Measurements from ENCODE around the gene MYMX.
A peak's percentile ranks its signal among the peaks of the same experiment; 100 is the strongest.
"Not testable (repeated sequence)": the region's sequence is repeated elsewhere in the genome, so short reads cannot be mapped to it uniquely, and the experiment has no call there.

The MYMX gene

GRCh38 chr6:44186635-44187025, 30.1 kb upstream of the MYMX start:
- no peak for DNase-seq (ENCODE audit: low spot score)

DNA sequence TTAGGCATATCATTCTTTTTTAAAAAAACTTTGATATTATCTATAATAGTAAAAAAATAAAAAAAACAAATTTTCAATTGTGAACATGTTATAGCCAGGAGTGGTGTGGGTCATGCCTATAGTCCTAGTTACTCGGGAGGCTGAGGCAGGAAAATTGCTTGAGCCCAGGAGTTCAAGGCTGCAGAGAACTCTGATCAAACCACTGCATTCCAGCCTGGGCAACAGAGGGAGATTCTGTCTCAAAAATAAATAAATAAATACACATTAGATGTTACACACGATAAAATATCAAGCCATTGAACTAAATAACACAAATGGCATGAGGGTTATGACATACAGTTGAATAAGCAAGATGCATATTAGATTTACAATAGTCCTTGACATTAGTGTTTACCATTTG, 27.9 kb upstream of the MYMX start:
- DNase-seq (ENCODE audit: low spot score): no peak

DNA sequence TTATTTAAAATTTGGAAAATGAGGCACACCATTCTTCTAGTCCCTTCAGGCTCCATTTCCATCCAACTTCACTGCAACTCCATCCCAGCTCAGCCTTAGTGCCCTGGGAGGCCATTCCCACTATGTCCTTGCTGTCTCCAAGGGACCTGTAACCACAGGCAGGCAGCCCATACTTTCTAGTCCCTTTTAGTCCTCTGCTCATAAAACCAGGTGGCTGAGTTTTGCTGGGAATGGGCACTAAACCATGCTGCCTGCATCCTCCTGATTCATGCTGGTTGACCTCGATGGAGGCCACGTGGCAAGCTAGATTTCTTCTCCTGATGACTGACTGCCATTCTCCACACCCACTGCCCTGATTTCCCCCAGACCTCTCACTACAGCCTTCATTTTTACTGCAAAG, 27.5 kb upstream of the MYMX start:
- no peak for DNase-seq (ENCODE audit: low spot score)

DNA sequence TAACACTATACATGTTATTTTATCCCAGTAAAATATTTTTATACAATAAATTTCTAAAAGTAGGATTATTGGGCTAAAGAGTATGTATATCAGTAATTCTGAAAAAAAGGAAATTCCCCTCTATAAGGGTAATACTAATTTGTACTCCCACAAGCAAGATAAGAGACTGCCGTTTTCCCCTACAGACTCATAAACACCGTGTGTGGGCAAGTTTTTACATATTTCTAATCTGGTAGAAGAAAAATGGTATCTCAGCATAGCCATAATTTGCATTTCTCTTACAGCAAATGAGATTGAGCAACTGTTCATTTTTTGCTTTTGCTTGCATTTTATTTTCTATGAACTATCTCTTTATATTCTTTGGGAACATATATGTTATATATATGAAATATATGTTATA, 26.0 kb upstream of the MYMX start:
- DNase-seq (ENCODE audit: low spot score): peak; percentile 38

DNA sequence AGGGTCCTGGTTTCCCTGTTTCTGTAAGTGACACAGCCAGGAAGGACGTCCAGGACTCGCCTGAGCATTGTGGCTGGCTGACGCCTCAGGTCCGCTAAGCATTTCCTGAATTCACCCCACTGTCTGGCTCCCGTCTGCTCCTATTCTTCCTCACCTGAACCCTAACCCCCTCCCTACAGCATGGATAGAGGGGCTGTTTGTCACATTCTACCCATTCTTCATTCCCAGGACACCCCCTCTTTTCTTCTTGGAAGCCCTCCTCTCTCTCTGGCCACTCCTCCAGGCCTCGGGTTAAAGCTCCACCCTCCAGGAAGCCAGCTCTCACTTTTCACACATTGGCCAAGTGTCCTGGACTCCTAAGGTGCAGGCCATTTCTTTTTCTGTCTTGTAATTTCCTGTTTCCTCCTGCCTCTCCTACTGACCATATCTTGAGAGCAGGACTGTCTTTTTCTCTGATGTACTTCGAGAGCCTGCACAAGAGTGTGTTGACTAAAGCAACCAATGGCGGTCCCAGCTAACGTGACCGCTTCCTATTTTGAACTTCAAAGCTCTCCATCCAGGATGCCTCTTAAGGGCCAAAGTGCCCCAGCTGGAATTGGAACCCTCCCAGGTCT, 24.2 kb upstream of the MYMX start:
- DNase-seq (ENCODE audit: low spot score): no peak

DNA sequence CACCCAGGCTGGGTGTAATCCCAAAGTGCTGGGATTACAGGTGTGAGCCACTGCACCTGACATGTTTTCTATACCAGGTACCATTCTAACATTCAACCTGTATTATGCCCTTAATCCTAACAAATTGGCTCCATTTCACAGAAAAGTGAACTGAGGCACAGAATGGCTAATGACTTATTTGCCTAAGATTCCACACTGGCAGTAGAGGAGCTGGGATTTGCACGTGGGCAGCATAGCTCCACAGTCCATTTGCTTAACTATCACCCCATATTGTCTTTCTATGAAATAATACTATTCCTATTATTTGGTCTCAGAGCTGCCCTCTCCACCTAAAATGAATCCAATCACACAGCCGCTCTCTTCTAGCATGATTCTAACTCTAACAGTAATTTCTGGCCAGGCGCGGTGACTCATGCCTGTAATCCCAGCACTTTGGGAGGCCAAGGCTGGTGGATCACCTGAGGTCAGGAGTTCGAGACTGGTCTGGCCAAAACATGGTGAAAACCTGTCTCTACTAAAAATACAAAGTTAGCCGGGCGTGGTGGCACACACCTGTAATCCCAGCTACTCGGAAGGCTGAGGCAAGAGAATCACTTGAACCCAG, 23.3 kb upstream of the MYMX start:
- DNase-seq (ENCODE audit: low spot score): no peak

DNA sequence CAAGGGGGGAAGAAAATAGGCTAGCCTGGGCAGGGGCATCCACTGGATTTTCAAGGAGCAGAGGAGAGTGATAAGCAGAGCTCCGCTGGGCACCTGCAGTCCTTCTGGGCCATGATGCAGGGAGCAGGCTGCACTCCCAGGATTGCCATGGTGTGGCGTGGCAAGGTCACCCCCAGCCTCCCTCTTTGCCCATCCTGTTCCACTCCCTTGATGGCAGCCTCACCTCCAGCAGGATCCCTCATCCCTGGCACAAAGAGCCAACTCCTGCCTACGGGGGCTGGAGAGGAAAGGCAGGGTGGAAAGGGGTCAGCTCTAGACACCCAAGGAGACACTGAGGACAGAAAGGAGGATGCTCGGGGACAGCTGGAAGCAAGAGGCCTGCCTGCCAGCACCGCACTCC, 22.4 kb upstream of the MYMX start:
- DNase-seq (ENCODE audit: low spot score): no peak

DNA sequence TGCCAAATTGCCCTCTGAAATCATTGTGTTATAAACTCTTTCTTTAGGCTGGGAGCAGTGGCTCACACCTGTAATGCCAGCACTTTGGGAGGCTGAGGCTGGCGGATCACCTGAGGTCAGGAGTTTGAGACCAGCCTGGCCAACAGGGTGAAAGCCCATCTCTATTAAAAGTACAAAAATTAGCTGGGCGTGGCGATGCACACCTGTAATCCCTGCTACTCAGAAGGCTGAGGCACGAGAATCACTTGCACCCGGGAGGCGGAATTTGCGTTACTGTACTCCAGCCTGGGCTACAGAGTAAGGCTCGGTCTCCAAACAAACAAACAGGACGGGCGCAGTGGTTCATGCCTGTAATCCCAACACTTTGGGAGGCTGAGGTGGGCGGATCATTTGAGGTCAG, 20.4 kb upstream of the MYMX start:
- not testable (repeated sequence) for DNase-seq (ENCODE audit: low spot score)

DNA sequence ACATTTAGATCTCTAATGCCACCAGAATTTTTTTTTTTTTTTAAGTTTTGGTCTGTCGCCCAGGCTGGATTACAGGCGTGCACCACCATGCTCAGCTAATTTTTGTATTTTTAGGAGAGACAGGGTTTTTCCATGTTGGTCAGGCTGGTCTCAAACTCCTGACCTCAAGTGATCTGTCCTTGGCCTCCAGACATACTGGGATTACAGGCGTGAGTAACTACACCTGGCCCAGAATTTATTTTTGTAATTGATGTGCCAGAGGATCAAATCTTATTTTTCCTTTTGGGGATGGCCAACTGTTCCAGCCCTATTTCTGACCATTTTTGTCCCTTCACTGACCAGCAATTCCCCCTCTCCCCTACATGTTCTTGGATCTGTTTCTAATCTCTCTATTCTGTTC, 18.0 kb upstream of the MYMX start:
- DNase-seq (ENCODE audit: low spot score): no peak

GRCh38 chr6:44199883-44200282, 16.8 kb upstream of the MYMX start:
- no peak for DNase-seq (ENCODE audit: low spot score)

DNA sequence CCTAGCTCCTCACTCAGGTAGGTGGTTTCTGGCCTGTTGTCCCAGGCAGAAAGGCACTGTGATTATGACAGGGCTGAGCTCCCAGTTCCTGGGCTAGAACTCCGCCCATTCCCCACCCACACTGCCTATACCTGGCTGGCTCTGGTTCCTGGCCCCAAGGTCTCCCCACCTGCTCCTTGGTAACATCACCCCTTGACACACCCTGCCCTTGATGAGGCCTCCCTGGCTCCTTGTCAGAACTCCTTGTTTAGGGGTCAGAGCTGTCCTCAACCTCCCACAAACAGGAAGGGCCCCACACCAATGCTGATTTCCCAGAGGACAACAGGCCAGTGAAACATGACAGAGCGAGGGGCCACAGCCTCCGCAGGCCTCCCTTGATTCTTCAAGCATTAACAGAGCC, 15.5 kb upstream of the MYMX start:
- DNase-seq (ENCODE audit: low spot score): no peak

DNA sequence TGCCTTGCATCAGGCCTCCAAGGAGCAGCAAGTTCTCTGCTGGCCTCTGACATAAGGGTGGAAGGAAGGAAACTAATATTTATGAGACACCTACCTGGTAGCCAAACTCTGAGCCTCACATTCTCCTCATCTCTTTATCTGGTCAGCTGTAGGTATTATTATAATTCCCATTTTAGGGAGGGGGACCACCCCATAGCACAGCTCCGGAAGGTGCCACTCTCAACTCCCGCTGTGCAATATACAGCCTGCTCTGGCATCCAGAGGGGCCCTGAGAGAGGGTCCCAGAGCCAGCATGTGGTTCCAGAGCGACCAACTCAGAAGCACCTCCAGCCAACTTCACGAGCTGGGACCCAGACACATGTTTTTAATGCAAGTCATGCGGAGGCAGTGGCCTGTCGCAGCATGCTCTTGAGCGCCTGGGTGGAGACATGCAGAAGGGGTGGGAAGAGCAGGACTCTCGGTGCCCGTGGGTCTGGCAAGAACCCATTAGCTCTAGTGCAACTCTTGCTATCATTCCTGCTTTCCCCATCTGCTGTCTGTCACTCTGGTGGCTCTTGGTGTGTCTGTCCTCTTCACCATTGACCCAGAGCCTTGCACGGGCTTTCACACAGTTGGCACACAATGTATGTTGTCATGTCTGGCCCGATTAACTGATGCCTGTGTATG, 15.0 kb upstream of the MYMX start:
- DNase-seq (ENCODE audit: low spot score): no peak

DNA sequence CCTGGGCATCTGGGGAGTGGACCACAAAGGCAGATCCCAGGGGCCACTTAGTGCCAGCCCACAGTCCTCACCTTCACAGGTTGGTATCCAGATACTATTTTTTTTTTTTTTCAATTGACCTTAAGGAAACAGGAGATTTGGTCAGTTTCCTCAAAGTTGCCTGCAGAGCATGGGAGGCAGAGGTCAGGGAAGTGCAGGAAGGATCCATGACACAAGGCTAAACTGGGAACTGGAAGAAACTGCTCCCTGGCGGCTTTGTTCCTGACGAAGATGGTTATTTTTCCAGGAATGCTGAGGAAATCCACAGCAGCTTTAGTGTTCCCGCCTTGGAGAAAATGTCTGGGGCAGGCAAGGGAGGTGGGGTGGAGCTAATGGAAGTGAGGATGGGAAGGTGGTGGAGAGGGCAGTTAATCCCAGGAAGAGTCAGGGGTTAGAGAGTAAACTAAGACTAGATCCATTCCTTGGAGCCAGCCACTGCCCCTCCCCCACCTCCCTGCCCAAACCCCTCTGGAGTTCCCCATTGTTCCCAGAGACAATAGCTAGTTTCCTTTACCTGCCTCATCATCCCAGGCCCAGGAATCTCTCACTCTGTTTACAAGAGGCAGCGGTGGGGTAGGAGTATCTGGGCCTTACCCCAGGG, 14.3 kb upstream of the MYMX start:
- DNase-seq (ENCODE audit: low spot score): no peak

DNA sequence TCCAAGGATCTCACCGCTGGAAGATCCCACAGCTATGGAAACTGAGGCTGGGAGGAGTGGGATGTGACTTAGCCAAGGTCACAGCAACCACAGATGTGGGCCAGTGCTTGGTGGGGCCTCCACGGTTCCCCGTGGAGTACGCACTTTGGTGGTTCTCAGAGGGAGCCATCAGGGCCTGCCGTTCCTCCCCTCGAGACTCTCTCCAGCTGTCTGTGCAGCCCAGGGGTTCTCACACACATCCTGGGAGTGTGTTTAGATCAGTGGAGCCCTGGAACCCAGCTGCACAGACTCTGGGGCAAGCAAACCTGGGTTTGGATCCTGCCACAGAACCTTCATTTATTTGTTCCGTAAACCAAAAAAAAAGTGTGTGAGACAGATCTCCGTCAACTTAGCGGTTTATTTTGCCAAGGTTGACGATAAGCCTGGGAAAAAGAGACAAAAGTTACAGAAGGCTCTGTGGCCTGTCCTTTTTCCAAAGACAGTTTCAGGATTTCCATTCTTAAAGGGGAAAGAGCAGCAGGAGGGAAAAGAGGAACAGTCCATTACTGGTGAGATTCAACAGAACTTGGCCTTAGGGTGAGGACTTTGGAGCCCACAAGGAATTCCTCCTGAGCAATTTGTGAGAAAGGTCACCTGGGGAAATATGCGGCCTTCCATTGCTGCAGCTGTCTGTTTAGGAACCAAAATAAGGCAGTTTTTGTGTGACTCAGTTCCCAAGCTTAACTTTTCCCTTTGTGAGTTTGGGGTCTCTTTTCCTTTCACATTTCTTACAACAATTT, 13.6 kb upstream of the MYMX start:
- no peak for DNase-seq (ENCODE audit: low spot score)

- DNase-seq (ENCODE audit: low spot score): no peak
Observed at GRCh38 chr6:44203955-44204354, 12.8 kb upstream of the MYMX start.

GRCh38 chr6:44207966-44208365, 8.8 kb upstream of the MYMX start:
- DNase-seq (ENCODE audit: low spot score): no peak

- no peak for DNase-seq (ENCODE audit: low spot score)
Observed at GRCh38 chr6:44211284-44211683, 5.4 kb upstream of the MYMX start.

- DNase-seq (ENCODE audit: low spot score): no peak
Observed at GRCh38 chr6:44214307-44214706, 2.4 kb upstream of the MYMX start.

GRCh38 chr6:44217332-44218143, 812 bp downstream of the MYMX start:
- DNase-seq (ENCODE audit: low spot score): no peak

DNA sequence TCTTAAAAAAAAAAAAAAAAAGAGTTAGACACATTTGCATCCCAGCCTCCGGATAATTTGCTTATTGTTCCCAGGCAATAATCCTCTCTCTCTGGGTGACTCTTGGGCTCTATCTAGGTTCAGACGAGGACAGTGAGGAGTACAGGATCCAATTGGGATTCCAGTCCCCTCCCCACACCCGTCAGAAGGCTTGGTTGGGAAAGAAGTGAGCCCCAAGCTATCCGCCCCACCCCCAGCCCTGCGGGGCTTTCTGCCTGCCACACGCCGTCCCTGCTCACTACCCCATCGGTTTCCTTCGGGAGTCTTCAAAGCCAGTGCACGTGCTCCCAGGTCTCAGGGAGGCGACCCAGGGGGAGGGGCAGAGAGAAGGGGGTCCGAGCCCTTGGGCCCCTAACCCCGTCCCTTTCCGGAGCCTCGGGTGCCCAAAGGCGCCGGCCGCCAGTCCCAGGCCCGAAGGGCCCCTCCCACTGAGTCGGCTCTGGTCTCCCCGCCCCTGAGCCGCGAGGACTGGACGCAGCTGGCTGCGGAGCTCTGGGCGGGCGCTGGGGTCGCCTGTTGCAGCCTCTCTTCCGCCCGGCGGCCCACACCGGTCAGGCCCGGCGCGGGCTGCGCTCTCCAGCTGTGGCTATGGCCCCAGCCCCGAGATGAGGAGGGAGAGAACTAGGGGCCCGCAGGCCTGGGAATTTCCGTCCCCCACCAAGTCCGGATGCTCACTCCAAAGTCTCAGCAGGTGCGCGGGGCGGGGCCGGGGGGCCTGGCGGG, 2.5 kb downstream of the MYMX start:
- peak; percentile 89 for DNase-seq (ENCODE audit: low spot score)

All from NAMALWA (cell line).